ENCODE data around the gene LBP. TPM values are rescaled to one million over a fixed set of nuclear protein-coding genes. Genes with fewer than 3 reads are reported as not detected.
"Not testable (repeated sequence)": the region's sequence is repeated elsewhere in the genome, so short reads cannot be mapped to it uniquely, and the experiment has no call there.

LBP gene
- total and polyA plus RNA-seq, 7 experiments from 2014 or later, result not detected

- H3K27me3 Mint-ChIP-seq, result peaks cover 7 to 23% (median 23%) of the 10 kb centered on the region in 5 donors
- no peaks in the 10 kb centered on the region for H3K4me1 Mint-ChIP-seq
- H3K9me3 Mint-ChIP-seq, result peaks cover 0 to 19% (median 9%) of the 10 kb centered on the region in 11 donors
- ChIA-PET POLR2A (no interaction called here), CTCF (no interaction called here)
- H3K27ac Mint-ChIP-seq, result no peak overlapping the region
- H3K4me1 ChIP-seq (ENCODE audit: control insufficient read depth in 2 of 2, insufficient read depth in 2 of 2, low read length in 2 of 2), result no peaks in the 10 kb centered on the region
- peaks cover 0 to 3% (median 0%) of the 10 kb centered on the region in 5 donors for H3K36me3 Mint-ChIP-seq
- H3K27me3 ChIP-seq (ENCODE audit: control insufficient read depth in 2 of 2, insufficient read depth in 2 of 2, low read length in 2 of 2), result no peaks in the 10 kb centered on the region
- H3K4me3 ChIP-seq (ENCODE audit: low read length), result no peak overlapping the region
- DNase-seq (no peak), ATAC-seq (no peak)
- H3K4me3 Mint-ChIP-seq, result no peak overlapping the region
- intact Hi-C loops (cut with micrococcal nuclease), result no loop called here
- no peaks in the 10 kb centered on the region for H3K36me3 ChIP-seq (ENCODE audit: control insufficient read depth in 2 of 3, insufficient read depth in 3 of 3, low read length in 3 of 3)
- peaks cover 0 to 7% (median 0%) of the 10 kb centered on the region in 3 experiments for H3K9me3 ChIP-seq (ENCODE audit: control insufficient read depth in 2 of 3, low read length in 3 of 3)
- H3K27ac ChIP-seq (ENCODE audit: low read depth, low read length), result no peak overlapping the region
These were observed 7.3 kb upstream of the LBP start for GRCh38 chr20:38338849-38339520.

GRCh38 chr20:38339521-38339896 is 6.8 kb upstream of the LBP start:
- H3K4me1 Mint-ChIP-seq; POLR2A ChIA-PET; H3K27ac Mint-ChIP-seq; H3K36me3 ChIP-seq (ENCODE audit: control insufficient read depth in 2 of 3, insufficient read depth in 3 of 3, low read length in 3 of 3); H3K27ac ChIP-seq (ENCODE audit: low read depth, low read length); CTCF ChIA-PET; H3K36me3 Mint-ChIP-seq; DNase-seq; H3K4me3 Mint-ChIP-seq; H3K27me3 ChIP-seq (ENCODE audit: control insufficient read depth in 2 of 2, insufficient read depth in 2 of 2, low read length in 2 of 2); H3K4me1 ChIP-seq (ENCODE audit: control insufficient read depth in 2 of 2, insufficient read depth in 2 of 2, low read length in 2 of 2); H3K4me3 ChIP-seq (ENCODE audit: low read length); intact Hi-C loops (cut with micrococcal nuclease); ATAC-seq; H3K9me3 ChIP-seq (ENCODE audit: control insufficient read depth in 2 of 3, low read length in 3 of 3): not testable (repeated sequence)
- Mint-ChIP-seq H3K9me3 (peaks cover 0 to 19% (median 9%) of the 10 kb centered on the region in 11 donors), H3K27me3 (peaks cover 7 to 23% (median 20%) of the 10 kb centered on the region in 5 donors)

GRCh38 chr20:38339997-38340396 is 6.3 kb upstream of the LBP start:
- no peak overlapping the region for H3K4me3 Mint-ChIP-seq
- H3K9me3 ChIP-seq (ENCODE audit: control insufficient read depth in 2 of 3, low read length in 3 of 3), result peaks cover 0 to 7% (median 0%) of the 10 kb centered on the region in 3 experiments
- H3K27ac Mint-ChIP-seq, result no peak overlapping the region
- no peak overlapping the region for H3K27ac ChIP-seq (ENCODE audit: low read depth, low read length)
- peaks cover 0 to 3% (median 0%) of the 10 kb centered on the region in 5 donors for H3K36me3 Mint-ChIP-seq
- intact Hi-C loops (cut with micrococcal nuclease), result no loop called here
- no peaks in the 10 kb centered on the region for H3K4me1 ChIP-seq (ENCODE audit: control insufficient read depth in 2 of 2, insufficient read depth in 2 of 2, low read length in 2 of 2)
- H3K27me3 Mint-ChIP-seq, result peaks cover 7 to 23% (median 20%) of the 10 kb centered on the region in 5 donors
- H3K4me1 Mint-ChIP-seq, result no peaks in the 10 kb centered on the region
- H3K36me3 ChIP-seq (ENCODE audit: control insufficient read depth in 2 of 3, insufficient read depth in 3 of 3, low read length in 3 of 3), result no peaks in the 10 kb centered on the region
- ATAC-seq (no peak), DNase-seq (no peak)
- no peak overlapping the region for H3K4me3 ChIP-seq (ENCODE audit: low read length)
- H3K9me3 Mint-ChIP-seq, result peaks cover 0 to 19% (median 9%) of the 10 kb centered on the region in 11 donors
- POLR2A ChIA-PET, result no interaction called here
- no peaks in the 10 kb centered on the region for H3K27me3 ChIP-seq (ENCODE audit: control insufficient read depth in 2 of 2, insufficient read depth in 2 of 2, low read length in 2 of 2)
- CTCF ChIA-PET, result no interaction called here

GRCh38 chr20:38340693-38341092 is 5.6 kb upstream of the LBP start:
- Histone ChIP-seq H3K27ac (ENCODE audit: low read depth, low read length) (no peak overlapping the region), H3K27me3 (ENCODE audit: control insufficient read depth in 2 of 2, insufficient read depth in 2 of 2, low read length in 2 of 2) (no peaks in the 10 kb centered on the region), H3K4me3 (ENCODE audit: low read length) (no peak overlapping the region), H3K4me1 (ENCODE audit: control insufficient read depth in 2 of 2, insufficient read depth in 2 of 2, low read length in 2 of 2) (no peaks in the 10 kb centered on the region), H3K9me3 (ENCODE audit: control insufficient read depth in 2 of 3, low read length in 3 of 3) (peaks cover 0 to 7% (median 0%) of the 10 kb centered on the region in 3 experiments), H3K36me3 (ENCODE audit: control insufficient read depth in 2 of 3, insufficient read depth in 3 of 3, low read length in 3 of 3) (no peaks in the 10 kb centered on the region)
- H3K27ac Mint-ChIP-seq, result no peak overlapping the region
- CTCF ChIA-PET, result no interaction called here
- POLR2A ChIA-PET, result no interaction called here
- H3K4me1 Mint-ChIP-seq, result no peaks in the 10 kb centered on the region
- H3K27me3 Mint-ChIP-seq, result peaks cover 7 to 23% (median 21%) of the 10 kb centered on the region in 5 donors
- intact Hi-C loops (cut with micrococcal nuclease), result no loop called here
- H3K36me3 Mint-ChIP-seq, result peaks cover 0 to 3% (median 0%) of the 10 kb centered on the region in 5 donors
- no peak overlapping the region for H3K4me3 Mint-ChIP-seq
- peaks cover 0 to 19% (median 9%) of the 10 kb centered on the region in 11 donors for H3K9me3 Mint-ChIP-seq
- ATAC-seq (no peak), DNase-seq (no peak)

GRCh38 chr20:38342216-38342615 is 4.1 kb upstream of the LBP start:
- peaks cover 0 to 7% (median 0%) of the 10 kb centered on the region in 3 experiments for H3K9me3 ChIP-seq (ENCODE audit: control insufficient read depth in 2 of 3, low read length in 3 of 3)
- H3K27ac ChIP-seq (ENCODE audit: low read depth, low read length), result no peak overlapping the region
- no peaks in the 10 kb centered on the region for H3K27me3 ChIP-seq (ENCODE audit: control insufficient read depth in 2 of 2, insufficient read depth in 2 of 2, low read length in 2 of 2)
- ATAC-seq (no peak), DNase-seq (no peak)
- POLR2A ChIA-PET, result no interaction called here
- no peaks in the 10 kb centered on the region for H3K4me1 ChIP-seq (ENCODE audit: control insufficient read depth in 2 of 2, insufficient read depth in 2 of 2, low read length in 2 of 2)
- H3K9me3 Mint-ChIP-seq, result peaks cover 0 to 13% (median 8%) of the 10 kb centered on the region in 11 donors
- H3K36me3 Mint-ChIP-seq, result no peaks in the 10 kb centered on the region
- H3K4me3 ChIP-seq (ENCODE audit: low read length), result no peak overlapping the region
- CTCF ChIA-PET, result no interaction called here
- H3K27me3 Mint-ChIP-seq, result peaks cover under 1 to 16% (median 10%) of the 10 kb centered on the region in 5 donors
- no peaks in the 10 kb centered on the region for H3K4me1 Mint-ChIP-seq
- H3K4me3 Mint-ChIP-seq, result no peak overlapping the region
- intact Hi-C loops (cut with micrococcal nuclease), result no loop called here
- H3K36me3 ChIP-seq (ENCODE audit: control insufficient read depth in 2 of 3, insufficient read depth in 3 of 3, low read length in 3 of 3), result no peaks in the 10 kb centered on the region
- H3K27ac Mint-ChIP-seq, result no peak overlapping the region

GRCh38 chr20:38342713-38343310 is 3.5 kb upstream of the LBP start:
- ATAC-seq (no peak), DNase-seq (no peak)
- intact Hi-C loops (cut with micrococcal nuclease), result no loop called here
- Mint-ChIP-seq H3K9me3 (peaks cover 0 to 7% (median 4%) of the 10 kb centered on the region in 11 donors), H3K36me3 (no peaks in the 10 kb centered on the region), H3K27me3 (peaks cover 0 to 17% (median 5%) of the 10 kb centered on the region in 5 donors), H3K4me1 (no peaks in the 10 kb centered on the region), H3K27ac (no peak overlapping the region), H3K4me3 (no peak overlapping the region)
- Histone ChIP-seq H3K27ac (ENCODE audit: low read depth, low read length) (no peak overlapping the region), H3K4me3 (ENCODE audit: low read length) (no peak overlapping the region), H3K4me1 (ENCODE audit: control insufficient read depth in 2 of 2, insufficient read depth in 2 of 2, low read length in 2 of 2) (no peaks in the 10 kb centered on the region), H3K27me3 (ENCODE audit: control insufficient read depth in 2 of 2, insufficient read depth in 2 of 2, low read length in 2 of 2) (no peaks in the 10 kb centered on the region), H3K9me3 (ENCODE audit: control insufficient read depth in 2 of 3, low read length in 3 of 3) (peaks cover 0 to 4% (median 0%) of the 10 kb centered on the region in 3 experiments), H3K36me3 (ENCODE audit: control insufficient read depth in 2 of 3, insufficient read depth in 3 of 3, low read length in 3 of 3) (no peaks in the 10 kb centered on the region)
- ChIA-PET CTCF (no interaction called here), POLR2A (no interaction called here)

Data from naive thymus-derived CD4-positive, alpha-beta T cell (primary cell).